ENCODE data around the gene CDR2. TPM values are rescaled to one million over a fixed set of nuclear protein-coding genes. Genes with fewer than 3 reads are reported as not detected.
"Not testable (repeated sequence)": the region's sequence is repeated elsewhere in the genome, so short reads cannot be mapped to it uniquely, and the experiment has no call there.

The CDR2 gene
- polyA plus RNA-seq, 1 donor = 14.2 TPM

DNA sequence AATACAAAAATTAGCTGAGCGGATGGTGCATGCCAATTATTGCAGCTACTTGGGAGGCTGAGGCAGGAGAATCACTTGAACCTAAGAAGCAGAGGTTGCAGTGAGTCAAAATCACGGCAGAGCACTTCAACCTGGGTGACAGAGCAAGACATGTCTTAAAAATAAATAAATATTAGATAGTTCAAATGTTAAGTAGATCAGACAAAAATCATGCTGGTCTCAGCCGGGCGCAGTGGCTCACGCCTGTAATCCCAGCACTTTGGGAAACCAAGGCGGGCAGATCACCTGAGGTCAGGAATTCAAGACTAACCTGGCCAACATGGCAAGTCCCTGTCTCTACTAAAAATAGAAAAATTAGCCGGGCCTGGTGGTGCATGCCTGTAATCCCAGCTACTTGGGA is 73.0 kb downstream of the CDR2 start:
- DNase-seq = not testable (repeated sequence)

DNA sequence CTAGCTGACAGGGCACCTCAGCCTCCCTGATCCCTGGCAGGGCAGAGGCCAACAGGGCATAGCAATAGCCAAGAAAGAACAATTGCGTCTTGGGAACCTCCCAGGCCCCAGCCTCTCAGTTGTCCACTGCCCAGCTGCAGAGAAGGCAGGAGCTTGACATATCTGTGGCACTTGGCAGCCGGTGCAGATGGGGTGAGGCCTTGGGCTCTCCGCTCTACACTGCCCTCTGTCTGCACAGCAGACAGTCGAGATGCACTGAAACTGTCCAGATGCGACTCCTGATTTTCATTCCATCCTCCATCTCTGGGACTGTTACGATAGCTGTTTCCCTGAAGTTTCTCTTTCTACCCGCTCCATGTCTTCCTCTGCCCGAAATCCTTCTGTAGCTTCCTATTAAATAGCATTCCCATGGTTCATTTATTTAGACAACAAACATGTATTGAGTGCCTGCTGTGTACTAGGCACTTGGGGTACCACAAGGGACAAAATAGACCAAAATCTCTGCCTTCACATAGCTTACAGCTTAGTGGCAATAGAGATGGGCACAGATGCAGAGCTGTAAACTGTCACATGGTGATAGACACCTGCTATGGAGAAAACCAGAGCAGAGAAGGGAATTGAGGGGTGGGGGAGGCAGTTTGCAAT is 73.9 kb downstream of the CDR2 start:
- DNase-seq = peak; percentile 19

DNA sequence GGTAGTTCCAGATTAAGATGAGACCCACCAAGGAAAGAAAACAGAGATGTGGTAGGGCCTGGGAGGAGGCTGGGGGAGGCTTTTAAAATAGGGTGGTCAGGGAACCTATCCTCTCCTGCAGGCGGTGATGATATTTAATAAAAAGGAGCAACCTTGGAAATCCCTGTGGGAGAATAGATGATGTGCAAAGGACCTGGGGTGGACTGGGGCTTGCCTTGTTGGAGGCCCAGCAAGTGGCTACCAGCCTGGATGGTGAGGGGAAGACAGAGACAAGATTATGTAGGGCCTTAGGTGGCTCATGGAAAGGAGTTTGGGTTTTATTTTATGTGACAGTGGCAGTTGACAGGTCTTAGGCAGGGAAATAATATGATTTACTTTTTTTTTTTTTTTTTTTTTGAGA is 75.4 kb downstream of the CDR2 start:
- no peak for DNase-seq

GRCh38 chr16:22297871-22298733 is 76.3 kb downstream of the CDR2 start:
- DNase-seq = peak; percentile 74

- DNase-seq = peak; percentile 100
Measured at GRCh38 chr16:22297114-22297870, 77.1 kb downstream of the CDR2 start, which contains the start of gene POLR3E. TSS of gene POLR3E (plus strand) at chr16:22297409. CDS start at chr16:22302969, 5,560 bp downstream.

DNA sequence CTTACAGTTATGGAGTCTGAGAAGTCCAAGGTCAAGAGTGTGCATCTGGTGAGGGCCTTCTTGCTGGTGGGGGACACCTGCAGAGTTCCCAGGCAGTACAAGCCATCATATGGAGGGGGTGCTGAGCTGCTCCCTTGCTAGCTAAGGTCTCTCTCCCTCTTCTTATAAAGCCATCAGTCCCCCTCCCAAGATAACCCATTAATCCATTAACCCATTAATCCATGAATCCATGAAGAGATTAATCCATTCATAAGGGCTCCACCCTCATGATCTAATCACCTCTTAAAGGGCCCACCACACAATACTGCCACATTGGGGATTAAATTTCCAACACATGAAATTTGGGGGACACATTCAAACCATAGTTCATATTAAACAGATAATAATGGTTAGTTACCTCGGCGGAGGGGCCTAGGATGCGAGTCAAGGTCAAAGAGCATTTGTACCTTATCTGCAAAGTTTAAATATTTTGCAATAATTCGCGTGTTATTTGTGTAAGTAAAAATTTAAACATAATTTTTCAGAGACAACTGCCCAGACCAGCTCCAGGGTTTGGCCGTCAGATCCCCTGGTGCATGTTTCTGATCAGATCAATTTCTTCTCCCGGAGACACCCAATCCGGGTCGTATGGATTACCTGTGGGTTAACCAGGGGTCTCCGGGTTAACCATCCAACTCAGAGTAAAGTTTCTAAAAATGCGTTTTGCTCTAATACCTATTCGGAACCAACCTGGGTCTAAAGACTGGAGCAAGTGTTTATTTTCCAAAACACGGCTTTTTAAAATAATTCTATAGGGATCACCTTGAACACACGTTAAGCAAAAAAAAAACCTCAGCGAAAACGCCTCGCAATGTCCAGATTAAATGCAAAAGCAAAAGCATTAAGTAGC is 78.0 kb downstream of the CDR2 start:
- no peak for DNase-seq

Other genes starting within 250 kb of the CDR2 start
- not detected for gene SDR42E2, start 212.1 kb downstream of the CDR2 start, polyA plus RNA-seq (ENCODE audit: insufficient read length)
- 67.3 TPM for gene EEF2K, start 168.3 kb downstream of the CDR2 start, polyA plus RNA-seq (ENCODE audit: insufficient read length)
- gene POLR3E, start 77.2 kb downstream of the CDR2 start, polyA plus RNA-seq (ENCODE audit: insufficient read length) = 42.5 TPM
- 120 TPM for gene NPIPB5, start 136.3 kb upstream of the CDR2 start, polyA plus RNA-seq (ENCODE audit: insufficient read length)

All from hindlimb muscle (tissue), 1 donor.